AG10803 (cell line): ENCODE data around the gene PIGL.

Source experiments
- DNase-seq: peaks from one replicate; pipeline ENCODE4 v3.0.0; 2010; ENCODE audit warnings: low read depth
- H3K4me3 ChIP-seq: 2 replicates; pipeline ENCODE4 v1.5.1; 2011; ENCODE audit warnings: mild to moderate bottlenecking, low read length, control low read depth
- TF ChIP-seq, protein P1 (sequence below): conservative IDR thresholded peaks from 2 replicates; pipeline ENCODE4 v1.5.1; 2011; ENCODE audit warnings: mild to moderate bottlenecking, low read length, control low read depth, inconsistent platforms

Gene PIGL

DNA sequence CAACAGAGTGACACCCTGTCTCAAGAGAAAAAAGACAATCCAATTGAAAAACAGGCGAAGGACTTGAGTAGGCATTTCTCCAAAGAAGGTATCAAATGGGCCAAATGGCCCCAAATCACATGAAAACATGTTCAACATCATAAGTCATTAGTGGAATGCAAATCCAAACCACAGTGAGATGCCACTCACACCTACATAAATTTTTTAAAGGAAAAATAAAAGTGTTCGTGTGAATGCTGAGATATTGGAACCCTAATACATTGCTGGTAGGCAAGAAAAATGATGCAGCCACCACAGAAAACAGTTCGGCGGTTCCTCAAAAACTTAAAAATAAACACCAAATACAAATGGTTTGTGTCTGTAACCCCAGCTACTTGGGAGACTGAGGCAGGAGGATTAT lies 45.2 kb downstream of the PIGL start:
- DNase-seq, result no peak
- TF ChIP-seq, protein P1, sequence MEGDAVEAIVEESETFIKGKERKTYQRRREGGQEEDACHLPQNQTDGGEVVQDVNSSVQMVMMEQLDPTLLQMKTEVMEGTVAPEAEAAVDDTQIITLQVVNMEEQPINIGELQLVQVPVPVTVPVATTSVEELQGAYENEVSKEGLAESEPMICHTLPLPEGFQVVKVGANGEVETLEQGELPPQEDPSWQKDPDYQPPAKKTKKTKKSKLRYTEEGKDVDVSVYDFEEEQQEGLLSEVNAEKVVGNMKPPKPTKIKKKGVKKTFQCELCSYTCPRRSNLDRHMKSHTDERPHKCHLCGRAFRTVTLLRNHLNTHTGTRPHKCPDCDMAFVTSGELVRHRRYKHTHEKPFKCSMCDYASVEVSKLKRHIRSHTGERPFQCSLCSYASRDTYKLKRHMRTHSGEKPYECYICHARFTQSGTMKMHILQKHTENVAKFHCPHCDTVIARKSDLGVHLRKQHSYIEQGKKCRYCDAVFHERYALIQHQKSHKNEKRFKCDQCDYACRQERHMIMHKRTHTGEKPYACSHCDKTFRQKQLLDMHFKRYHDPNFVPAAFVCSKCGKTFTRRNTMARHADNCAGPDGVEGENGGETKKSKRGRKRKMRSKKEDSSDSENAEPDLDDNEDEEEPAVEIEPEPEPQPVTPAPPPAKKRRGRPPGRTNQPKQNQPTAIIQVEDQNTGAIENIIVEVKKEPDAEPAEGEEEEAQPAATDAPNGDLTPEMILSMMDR, result no peak
- no peak overlapping the region for H3K4me3 ChIP-seq

DNA sequence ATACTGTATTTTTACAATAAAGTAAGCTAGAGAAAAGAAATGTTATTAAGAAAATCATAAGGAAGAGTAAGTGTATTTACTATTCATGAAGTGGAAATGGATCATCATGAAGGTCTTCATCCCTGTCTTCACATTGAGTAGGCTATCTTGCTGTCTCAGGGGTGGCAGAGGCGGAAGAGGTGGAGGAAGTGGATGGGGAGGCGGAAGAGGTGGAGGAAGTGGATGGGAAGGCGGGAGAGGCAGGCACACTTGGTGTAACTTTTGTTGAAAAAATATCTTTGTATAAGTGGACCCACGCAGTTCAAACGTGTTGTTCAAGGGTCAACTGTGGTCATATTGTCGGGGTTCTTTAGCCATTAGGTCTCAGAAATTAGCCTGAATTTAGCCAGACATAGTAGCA lies 50.2 kb downstream of the PIGL start:
- H3K4me3 ChIP-seq, result no peak overlapping the region
- TF ChIP-seq, protein P1, result no peak
- no peak for DNase-seq

DNA sequence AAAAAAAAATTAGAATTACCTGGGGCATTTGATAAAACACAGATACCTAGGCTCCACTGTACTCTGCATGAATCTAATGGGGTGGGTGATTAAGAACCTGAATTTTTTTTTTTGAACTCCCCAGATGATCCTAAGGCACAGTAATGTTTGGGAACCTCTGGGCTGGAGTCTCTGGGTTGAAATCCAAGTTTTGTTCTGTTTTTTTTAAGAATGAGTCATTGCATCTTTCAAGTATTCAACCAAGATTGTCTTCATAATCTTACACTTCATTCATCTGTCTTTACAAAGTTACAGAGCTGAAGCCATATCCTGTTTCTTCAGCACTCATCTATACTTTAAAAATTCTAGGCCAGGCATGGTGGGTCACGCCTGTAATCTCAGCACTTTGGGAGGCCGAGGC lies 52.6 kb downstream of the PIGL start:
- peak; percentile 59 for DNase-seq
- H3K4me3 ChIP-seq, result no peak overlapping the region
- TF ChIP-seq, protein P1, result no peak

DNA sequence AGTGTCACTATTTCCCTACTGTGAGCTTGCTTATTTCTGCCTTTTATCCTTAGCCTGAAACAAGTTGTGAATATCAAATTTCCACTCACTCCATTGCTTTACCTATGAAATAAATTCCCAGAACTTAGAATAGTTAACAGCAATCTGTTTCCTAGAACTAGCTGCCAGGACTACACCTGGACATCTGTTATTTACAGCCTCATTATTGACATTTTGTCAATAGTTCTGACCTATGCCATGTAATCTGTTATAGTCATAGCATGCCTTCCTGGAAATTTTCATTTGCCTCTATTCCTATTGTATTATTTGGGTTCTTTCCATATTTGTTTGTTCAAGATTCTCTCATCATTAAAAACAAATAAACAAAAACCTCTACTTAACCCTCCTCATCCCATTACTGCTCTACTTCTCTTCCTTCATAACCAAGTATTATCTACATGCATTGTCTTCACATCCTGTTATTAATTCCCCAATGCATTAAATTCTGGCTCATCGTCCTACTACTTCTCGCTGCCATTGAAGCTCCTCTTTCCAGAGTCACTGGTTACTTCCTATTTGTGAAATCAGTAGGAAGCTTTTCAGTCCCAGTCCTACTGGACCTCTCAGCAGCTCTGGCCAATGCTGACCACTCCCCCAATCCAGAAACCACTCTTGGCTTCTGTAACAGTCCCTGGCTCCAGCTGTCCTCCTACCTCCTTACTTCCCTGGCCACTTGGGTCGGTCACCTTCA lies 55.3 kb downstream of the PIGL start:
- no peak overlapping the region for H3K4me3 ChIP-seq
- DNase-seq, result no peak

DNA sequence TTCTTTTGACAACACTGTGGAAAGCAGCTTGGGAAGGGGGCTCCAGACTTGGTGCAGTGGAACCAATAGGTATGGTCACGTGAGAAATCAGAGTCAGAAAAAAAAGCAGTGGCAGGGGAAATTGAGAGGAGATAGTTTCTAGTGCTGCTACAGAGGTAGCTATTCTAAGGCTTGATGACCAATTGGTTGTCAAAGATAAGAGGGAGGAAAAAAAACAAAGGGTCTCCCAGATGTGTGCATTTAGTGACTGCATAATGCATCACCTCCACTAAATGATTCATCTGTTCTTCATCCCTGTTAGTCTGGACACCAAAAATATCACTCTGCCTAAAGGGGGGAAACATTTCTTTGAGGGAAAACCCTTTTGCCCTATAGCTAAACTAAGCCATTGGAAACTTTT lies 56.5 kb downstream of the PIGL start:
- DNase-seq, result no peak
- TF ChIP-seq, protein P1, result no peak
- H3K4me3 ChIP-seq, result no peak overlapping the region

More for the DNA sequence above, 55.3 kb downstream of the PIGL start:
- TF ChIP-seq, protein P1, result no peak

DNA sequence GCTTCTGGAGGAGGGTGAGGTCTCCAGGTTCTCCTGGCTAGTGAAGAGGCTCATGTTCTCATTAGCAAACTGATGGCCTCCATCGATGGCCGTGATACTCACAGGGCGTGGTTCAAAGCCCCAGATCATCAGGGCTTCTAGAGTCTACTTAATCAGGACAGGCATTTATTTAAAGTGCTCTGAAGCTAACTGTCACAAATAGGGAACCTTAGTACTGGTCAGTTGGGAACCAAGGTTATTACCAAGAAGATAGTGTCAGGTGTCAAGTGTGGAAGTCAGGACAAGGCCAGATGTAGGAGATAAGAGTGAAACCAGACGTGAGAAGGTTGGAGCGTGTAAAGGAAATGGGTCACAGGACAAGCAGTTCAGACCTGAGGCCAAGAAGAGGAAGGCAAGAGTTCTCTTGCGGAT lies 56.9 kb downstream of the PIGL start:
- no peak for DNase-seq
- TF ChIP-seq, protein P1, result no peak
- no peak overlapping the region for H3K4me3 ChIP-seq

DNA sequence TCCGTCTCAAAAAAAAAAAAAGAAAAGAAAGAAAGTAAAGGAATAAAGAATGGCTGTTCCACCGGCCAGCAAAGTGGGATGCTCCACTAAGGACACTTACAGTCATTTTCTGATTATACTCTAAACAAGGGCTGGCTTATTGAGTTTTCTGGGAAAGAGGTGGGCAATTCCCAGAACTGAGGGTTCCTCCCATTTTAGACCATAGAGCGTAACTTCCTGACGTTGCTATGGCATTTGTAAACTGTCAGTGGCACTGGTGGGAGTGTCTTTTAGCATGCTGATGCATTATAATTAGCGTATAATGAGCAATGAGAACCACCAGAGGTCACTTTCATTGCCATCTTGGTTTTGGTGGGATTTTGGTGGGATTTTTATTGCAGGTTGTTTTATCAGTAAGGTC lies 58.0 kb downstream of the PIGL start:
- H3K4me3 ChIP-seq, result no peak overlapping the region
- no peak for DNase-seq
- TF ChIP-seq, protein P1, result no peak
